ENCODE measurements around the gene LCLAT1.

LCLAT1 gene

DNA sequence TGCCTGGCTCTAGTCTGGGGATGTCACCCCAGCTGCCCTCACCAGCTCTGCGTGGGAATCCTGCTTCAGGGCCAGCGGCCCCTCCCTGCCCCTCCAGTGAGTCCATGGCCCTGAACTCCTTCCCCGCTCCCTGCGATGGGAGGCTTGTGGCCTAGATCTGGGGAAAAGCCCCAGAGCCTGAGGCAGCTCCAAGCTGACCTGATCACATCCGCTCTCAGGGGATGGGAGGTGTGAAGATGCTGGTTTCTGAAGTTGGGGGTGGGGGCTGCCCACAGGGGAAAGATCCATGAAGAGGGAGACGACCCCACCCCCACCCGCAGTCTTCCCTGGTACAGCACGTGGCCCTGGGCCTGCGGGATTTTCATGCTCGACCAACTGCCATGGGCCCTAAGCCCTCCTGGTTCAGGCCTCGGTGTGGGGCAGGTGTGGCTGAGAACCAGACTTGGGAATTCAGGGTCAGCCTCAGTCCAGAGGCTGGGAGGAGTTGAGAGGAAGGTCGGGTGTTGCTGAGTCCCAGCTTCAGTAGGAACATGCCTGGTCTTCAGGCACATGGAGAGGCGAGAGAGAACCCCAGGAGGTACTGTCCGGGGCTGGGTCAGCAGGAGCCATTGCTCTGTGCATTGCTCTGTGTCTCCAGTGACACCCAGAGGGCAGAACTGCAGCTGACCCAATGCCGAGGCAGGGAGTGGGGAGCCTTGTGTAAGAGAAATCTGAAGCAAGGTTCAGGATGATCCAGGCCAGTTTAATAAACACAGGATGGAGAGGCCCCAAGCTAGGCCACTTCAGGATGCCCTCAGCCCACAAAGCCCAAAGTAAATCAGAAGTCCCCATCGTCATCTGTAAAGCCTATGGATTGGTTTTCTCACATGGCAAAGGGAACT lies 245.1 kb downstream of the LCLAT1 start:
- DNase-seq (ENCODE audit: low spot score) = no peak
- no peak overlapping the region for H3K27ac ChIP-seq
- ChIA-PET POLR2A (ENCODE audit: low non-redundant PET) (no interaction called here), CTCF (interaction anchor here (0.6 to 1.7 kb wide), 3 partner anchors 164 to 641 kb away, joined by 3 to 5 read pairs (median 3); no protein-coding TSS in a partner anchor)
- no peak for TF ChIP-seq CTCF (conservative IDR thresholded peaks at IDR 0.05; ENCODE audit: low read depth)

DNA sequence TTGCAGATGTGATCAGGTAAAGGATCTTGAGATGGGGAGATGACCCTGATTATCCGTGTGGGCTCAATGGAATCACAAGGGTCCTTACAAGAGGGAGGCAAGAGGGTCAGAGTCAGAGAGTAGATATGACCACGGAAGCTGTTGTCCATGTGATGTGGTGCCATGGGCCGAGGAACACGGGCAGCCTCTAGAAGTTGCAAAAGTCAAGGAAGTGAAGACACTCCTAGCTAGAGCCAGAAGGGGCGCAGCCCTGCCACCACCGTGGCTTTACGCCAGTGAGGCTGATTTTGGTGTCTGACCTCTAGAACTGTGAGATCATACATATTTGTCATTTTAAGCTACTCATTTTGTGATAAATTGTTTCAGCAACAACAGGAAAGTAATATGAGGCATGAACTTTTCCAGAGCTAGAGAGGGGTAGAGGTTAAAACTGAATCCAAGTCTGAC lies 245.8 kb downstream of the LCLAT1 start:
- ChIA-PET CTCF (interaction anchor here (1.7 kb wide), 1 partner anchor 484 kb away, joined by 5 read pairs; no protein-coding TSS in a partner anchor), POLR2A (ENCODE audit: low non-redundant PET) (no interaction called here)
- H3K27ac ChIP-seq = no peak overlapping the region
- no peak for DNase-seq (ENCODE audit: low spot score)
- no peak for TF ChIP-seq CTCF (conservative IDR thresholded peaks at IDR 0.05; ENCODE audit: low read depth)
